NT2/D1 (cell line): ENCODE measurements around the gene TRMT61A.

Experiments used
- YY1 ChIP-seq: IDR thresholded peaks from 2 replicates; pipeline ENCODE4 v1.6.1; 2011; ENCODE audit not compliant: insufficient read length, insufficient read depth
- ZNF274 ChIP-seq: IDR thresholded peaks from 2 replicates; pipeline ENCODE4 v1.6.1; 2011; ENCODE audit warnings: mild to moderate bottlenecking, low read depth, low read length

DNA sequence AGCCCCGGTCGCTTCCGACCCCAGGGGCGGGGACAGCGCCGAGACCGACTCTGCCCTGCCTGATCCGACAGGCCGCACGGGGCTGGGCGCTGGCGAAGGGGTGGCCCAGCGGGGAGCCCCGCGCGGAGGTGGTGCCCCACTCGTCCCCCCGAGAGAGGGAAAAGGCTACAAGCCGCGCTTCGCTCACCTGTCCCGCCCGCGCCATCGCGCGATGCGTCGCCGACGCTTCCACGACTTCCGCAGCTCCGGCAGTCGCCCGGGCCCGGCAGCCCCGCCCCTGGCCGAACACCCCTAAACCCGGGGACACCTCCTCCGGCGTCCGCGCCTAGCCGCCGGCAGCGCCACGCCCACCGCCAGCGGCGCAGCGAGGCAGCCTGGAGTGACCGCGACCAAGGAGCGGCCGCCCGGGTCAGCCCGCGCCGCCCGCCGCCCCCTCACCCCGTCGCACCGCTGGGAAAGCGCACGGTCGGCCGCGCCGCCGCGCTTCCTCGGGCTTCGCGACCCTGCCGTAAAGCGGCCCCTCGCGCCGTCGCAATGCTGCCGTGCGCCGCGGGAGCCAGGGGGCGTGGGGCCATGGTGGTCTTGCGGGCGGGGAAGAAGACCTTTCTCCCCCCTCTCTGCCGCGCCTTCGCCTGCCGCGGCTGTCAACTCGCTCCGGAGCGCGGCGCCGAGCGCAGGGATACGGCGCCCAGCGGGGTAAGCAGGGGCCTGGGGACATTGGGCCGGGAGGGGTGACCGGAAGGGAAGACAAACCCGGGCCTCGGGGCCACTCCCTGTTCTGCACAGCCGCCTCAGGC is 33.6 kb downstream of the TRMT61A start, which contains the start of the genes BAG5 and COA8:
- TF ChIP-seq YY1, result no peak
- no peak for TF ChIP-seq ZNF274
